ENCODE measurements around the gene PI4KA.
A peak's percentile ranks its signal among the peaks of the same experiment; 100 is the strongest.

The PI4KA gene

GRCh38 chr22:20859615-20860014 lies 1.0 kb upstream of the PI4KA start:
- Histone ChIP-seq H3K27me3 (replicated peaks) (no peaks in the 10 kb centered on the region), H3K4me3 (ENCODE audit: low read depth, low read length) (peak overlapping the region; percentile 80), H3K27ac (no peak overlapping the region), H3K36me3 (replicated peaks) (no peaks in the 10 kb centered on the region)
- in situ Hi-C loops (cut with HindIII; ENCODE audit: low pct_ligation_motif_present, low sequenced_read_pairs), result no loop called here
- TF ChIP-seq, protein P1, sequence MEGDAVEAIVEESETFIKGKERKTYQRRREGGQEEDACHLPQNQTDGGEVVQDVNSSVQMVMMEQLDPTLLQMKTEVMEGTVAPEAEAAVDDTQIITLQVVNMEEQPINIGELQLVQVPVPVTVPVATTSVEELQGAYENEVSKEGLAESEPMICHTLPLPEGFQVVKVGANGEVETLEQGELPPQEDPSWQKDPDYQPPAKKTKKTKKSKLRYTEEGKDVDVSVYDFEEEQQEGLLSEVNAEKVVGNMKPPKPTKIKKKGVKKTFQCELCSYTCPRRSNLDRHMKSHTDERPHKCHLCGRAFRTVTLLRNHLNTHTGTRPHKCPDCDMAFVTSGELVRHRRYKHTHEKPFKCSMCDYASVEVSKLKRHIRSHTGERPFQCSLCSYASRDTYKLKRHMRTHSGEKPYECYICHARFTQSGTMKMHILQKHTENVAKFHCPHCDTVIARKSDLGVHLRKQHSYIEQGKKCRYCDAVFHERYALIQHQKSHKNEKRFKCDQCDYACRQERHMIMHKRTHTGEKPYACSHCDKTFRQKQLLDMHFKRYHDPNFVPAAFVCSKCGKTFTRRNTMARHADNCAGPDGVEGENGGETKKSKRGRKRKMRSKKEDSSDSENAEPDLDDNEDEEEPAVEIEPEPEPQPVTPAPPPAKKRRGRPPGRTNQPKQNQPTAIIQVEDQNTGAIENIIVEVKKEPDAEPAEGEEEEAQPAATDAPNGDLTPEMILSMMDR (IDR thresholded peaks at IDR 0.05; ENCODE audit: low read depth, low read length, missing control alignments), result no peak
- DNase-seq, result no peak

GRCh38 chr22:20857838-20858614 lies 585 bp downstream of the PI4KA start:
- H3K27ac ChIP-seq, result peak overlapping the region; percentile 74
- H3K4me3 ChIP-seq (ENCODE audit: low read depth, low read length), result peak overlapping the region; percentile 80
- in situ Hi-C loops (cut with HindIII; ENCODE audit: low pct_ligation_motif_present, low sequenced_read_pairs), result no loop called here

GRCh38 chr22:20857247-20857643 lies 1.4 kb downstream of the PI4KA start:
- in situ Hi-C loops (cut with HindIII; ENCODE audit: low pct_ligation_motif_present, low sequenced_read_pairs), result no loop called here
- no peaks in the 10 kb centered on the region for H3K36me3 ChIP-seq (replicated peaks)
- peak overlapping the region; percentile 80 for H3K4me3 ChIP-seq (ENCODE audit: low read depth, low read length)
- DNase-seq, result no peak
- no peaks in the 10 kb centered on the region for H3K27me3 ChIP-seq (replicated peaks)
- TF ChIP-seq, protein P1 (IDR thresholded peaks at IDR 0.05; ENCODE audit: low read depth, low read length, missing control alignments), result no peak
- no peak overlapping the region for H3K27ac ChIP-seq

More at GRCh38 chr22:20857838-20858614, 585 bp downstream of the PI4KA start:
- DNase-seq, result peak; percentile 78
- no peaks in the 10 kb centered on the region for H3K27me3 ChIP-seq (replicated peaks)
- TF ChIP-seq, protein P1 (IDR thresholded peaks at IDR 0.05; ENCODE audit: low read depth, low read length, missing control alignments), result no peak
- H3K36me3 ChIP-seq (replicated peaks), result no peaks in the 10 kb centered on the region

GRCh38 chr22:20853236-20853660 lies 5.4 kb downstream of the PI4KA start:
- H3K27me3 ChIP-seq (replicated peaks), result no peaks in the 10 kb centered on the region
- DNase-seq, result no peak
- in situ Hi-C loops (cut with HindIII; ENCODE audit: low pct_ligation_motif_present, low sequenced_read_pairs), result no loop called here
- H3K4me3 ChIP-seq (ENCODE audit: low read depth, low read length), result no peak overlapping the region
- TF ChIP-seq, protein P1 (IDR thresholded peaks at IDR 0.05; ENCODE audit: low read depth, low read length, missing control alignments), result no peak
- H3K27ac ChIP-seq, result no peak overlapping the region
- no peaks in the 10 kb centered on the region for H3K36me3 ChIP-seq (replicated peaks)

GRCh38 chr22:20852503-20852902 lies 6.1 kb downstream of the PI4KA start:
- in situ Hi-C loops (cut with HindIII; ENCODE audit: low pct_ligation_motif_present, low sequenced_read_pairs), result no loop called here
- no peaks in the 10 kb centered on the region for H3K27me3 ChIP-seq (replicated peaks)
- H3K36me3 ChIP-seq (replicated peaks), result no peaks in the 10 kb centered on the region
- H3K27ac ChIP-seq, result no peak overlapping the region
- no peak overlapping the region for H3K4me3 ChIP-seq (ENCODE audit: low read depth, low read length)
- TF ChIP-seq, protein P1 (IDR thresholded peaks at IDR 0.05; ENCODE audit: low read depth, low read length, missing control alignments), result no peak
- DNase-seq, result no peak
